MM.1S (cell line): Measurements from ENCODE around the gene IFI35.

Source experiments
- DNase-seq: peaks from one replicate; pipeline ENCODE4 v3.0.0-alpha.2; 2015
- H2AFZ ChIP-seq: fragments of 300-600 bp; sonication (generic); 2 replicates; pipeline ENCODE4 v1.6.0; 2016; ENCODE audit warnings: antibody characterized with exemption, low read length
- H3F3A ChIP-seq: fragments of 300-600 bp; sonication (generic); 2 replicates; pipeline ENCODE4 v1.6.1; 2016; ENCODE audit warnings: mild to moderate bottlenecking, antibody characterized with exemption, low read length, moderate library complexity, mixed read lengths; ENCODE audit not compliant: insufficient read depth
- H3K27ac ChIP-seq: fragments of 300-600 bp; sonication (generic); 2 replicates; pipeline ENCODE4 v1.5.1; 2016; ENCODE audit warnings: mild to moderate bottlenecking, low read length
- H3K27me3 ChIP-seq: fragments of 300-600 bp; sonication (generic); replicated peaks from 2 replicates; pipeline ENCODE4 v1.6.0; 2016; ENCODE audit warnings: low read length; ENCODE audit not compliant: insufficient read depth
- H3K36me3 ChIP-seq: fragments of 300-600 bp; sonication (generic); replicated peaks from 2 replicates; pipeline ENCODE4 v1.6.1; 2016; ENCODE audit warnings: mild to moderate bottlenecking, low read length, mixed read lengths; ENCODE audit not compliant: insufficient read depth
- H3K4me1 ChIP-seq: fragments of 300-600 bp; sonication (generic); 2 replicates; pipeline ENCODE4 v1.6.1; 2016; ENCODE audit warnings: low read length, mixed read lengths
- H3K4me2 ChIP-seq: fragments of 300-600 bp; sonication (generic); 2 replicates; pipeline ENCODE4 v1.6.0; 2016; ENCODE audit warnings: low read depth, low read length
- H3K4me3 ChIP-seq: fragments of 300-600 bp; sonication (generic); 2 replicates; pipeline ENCODE4 v1.5.1; 2016; ENCODE audit warnings: low read length, mixed read lengths
- H3K79me2 ChIP-seq: fragments of 300-600 bp; sonication (generic); 2 replicates; pipeline ENCODE4 v1.6.1; 2016; ENCODE audit warnings: mixed run types, low read length, mixed read lengths
- H3K9ac ChIP-seq: fragments of 300-600 bp; sonication (generic); 2 replicates; pipeline ENCODE4 v1.6.1; 2016; ENCODE audit warnings: low read length, mixed read lengths
- H3K9me2 ChIP-seq: fragments of 300-600 bp; sonication (generic); replicated peaks from 2 replicates; pipeline ENCODE4 v1.6.1; 2016; ENCODE audit warnings: mild to moderate bottlenecking, low read length, mixed read lengths; ENCODE audit not compliant: insufficient read depth
- H3K9me3 ChIP-seq: fragments of 300-600 bp; sonication (generic); replicated peaks from 2 replicates; pipeline ENCODE4 v1.6.1; 2016; ENCODE audit warnings: mild to moderate bottlenecking, low read length, mixed read lengths; ENCODE audit not compliant: insufficient read depth
- H4K20me1 ChIP-seq: fragments of 300-600 bp; sonication (generic); 2 replicates; pipeline ENCODE4 v1.6.1; 2016; ENCODE audit warnings: mild to moderate bottlenecking, low read length, moderate library complexity, mixed read lengths; ENCODE audit not compliant: insufficient read depth
- CTCF ChIP-seq: fragments of 300-600 bp; sonication (generic); IDR thresholded peaks from 2 replicates; pipeline ENCODE4 v1.5.1; 2016; ENCODE audit warnings: antibody characterized with exemption, low read length, mixed read lengths
- EZH2 ChIP-seq: fragments of 300-600 bp; sonication (generic); optimal IDR thresholded peaks from 2 replicates; pipeline ENCODE3; 2017; ENCODE audit warnings: low read depth, mild to moderate bottlenecking, antibody characterized with exemption, low read length, mixed read lengths
- EZH2phosphoT487 ChIP-seq: fragments of 300-600 bp; sonication (generic); IDR thresholded peaks from 2 replicates; pipeline ENCODE4 v1.6.1; 2018; ENCODE audit warnings: antibody characterized with exemption, low read length

IFI35 gene

GRCh38 chr17:43003542-43004172, 2.9 kb upstream of the IFI35 start:
- Histone ChIP-seq H2AFZ (no peak overlapping the region), H3K4me3 (no peak overlapping the region), H4K20me1 (0 out of 2 replicates have a peak, but pooled peaks cover 5% of the 10 kb centered on the region), H3K79me2 (peaks cover 31% of the 10 kb centered on the region), H3K27me3 (no peaks in the 10 kb centered on the region), H3F3A (peaks cover 55% of the 10 kb centered on the region), H3K4me2 (no peak overlapping the region), H3K9me3 (no peaks in the 10 kb centered on the region), H3K27ac (no peak overlapping the region), H3K9me2 (no peaks in the 10 kb centered on the region), H3K9ac (no peak overlapping the region), H3K4me1 (peaks cover 9% of the 10 kb centered on the region; the same call in 1 of the 2 replicates), H3K36me3 (peaks cover 15% of the 10 kb centered on the region)
- DNase-seq: no peak
- no peak for TF ChIP-seq EZH2phosphoT487

- Histone ChIP-seq H3K9me3 (no peaks in the 10 kb centered on the region), H3K27me3 (no peaks in the 10 kb centered on the region), H3K4me1 (peaks cover 3% of the 10 kb centered on the region; the same call in 1 of the 2 replicates), H4K20me1 (no peaks in the 10 kb centered on the region), H3K9ac (no peak overlapping the region), H3K4me3 (no peak overlapping the region), H2AFZ (no peak overlapping the region), H3K27ac (no peak overlapping the region), H3K4me2 (no peak overlapping the region), H3K36me3 (no peaks in the 10 kb centered on the region), H3F3A (peaks cover 5% of the 10 kb centered on the region; the same call in 1 of the 2 replicates), H3K79me2 (peaks cover 12% of the 10 kb centered on the region), H3K9me2 (no peaks in the 10 kb centered on the region)
- TF ChIP-seq CTCF (no peak), EZH2 (no peak), EZH2phosphoT487 (no peak)
- no peak for DNase-seq
Measured at GRCh38 chr17:43010667-43011308, 4.2 kb downstream of the IFI35 start.

- H3K4me3 ChIP-seq: no peak overlapping the region
- no peaks in the 10 kb centered on the region for H3K36me3 ChIP-seq
- 0 out of 2 replicates have a peak, but pooled peaks cover 2% of the 10 kb centered on the region for H3F3A ChIP-seq
- H3K79me2 ChIP-seq: peaks cover 10% of the 10 kb centered on the region
- H3K9me3 ChIP-seq: no peaks in the 10 kb centered on the region
- no peak overlapping the region for H2AFZ ChIP-seq
- no peak overlapping the region for H3K9ac ChIP-seq
- no peak overlapping the region for H3K4me2 ChIP-seq
- H3K27me3 ChIP-seq: no peaks in the 10 kb centered on the region
- no peaks in the 10 kb centered on the region for H3K4me1 ChIP-seq
- no peak for DNase-seq
- H3K9me2 ChIP-seq: no peaks in the 10 kb centered on the region
- no peak overlapping the region for H3K27ac ChIP-seq
- H4K20me1 ChIP-seq: no peaks in the 10 kb centered on the region
- TF ChIP-seq CTCF (no peak), EZH2phosphoT487 (no peak), EZH2 (no peak)
Measured at GRCh38 chr17:43011728-43012472, 5.3 kb downstream of the IFI35 start.
